HG03039 (cell line): ENCODE measurements around the gene RNMT.
"Not testable (repeated sequence)": the region's sequence is repeated elsewhere in the genome, so short reads cannot be mapped to it uniquely, and the experiment has no call there.

Experiments used
- ATAC-seq: cut with Tn5 transposase; IDR thresholded peaks from one replicate; pipeline ENCODE4 v1.9.1; 2021; ENCODE audit warnings: mild to moderate bottlenecking, moderate library complexity; ENCODE audit not compliant: unreplicated experiment

RNMT gene

DNA sequence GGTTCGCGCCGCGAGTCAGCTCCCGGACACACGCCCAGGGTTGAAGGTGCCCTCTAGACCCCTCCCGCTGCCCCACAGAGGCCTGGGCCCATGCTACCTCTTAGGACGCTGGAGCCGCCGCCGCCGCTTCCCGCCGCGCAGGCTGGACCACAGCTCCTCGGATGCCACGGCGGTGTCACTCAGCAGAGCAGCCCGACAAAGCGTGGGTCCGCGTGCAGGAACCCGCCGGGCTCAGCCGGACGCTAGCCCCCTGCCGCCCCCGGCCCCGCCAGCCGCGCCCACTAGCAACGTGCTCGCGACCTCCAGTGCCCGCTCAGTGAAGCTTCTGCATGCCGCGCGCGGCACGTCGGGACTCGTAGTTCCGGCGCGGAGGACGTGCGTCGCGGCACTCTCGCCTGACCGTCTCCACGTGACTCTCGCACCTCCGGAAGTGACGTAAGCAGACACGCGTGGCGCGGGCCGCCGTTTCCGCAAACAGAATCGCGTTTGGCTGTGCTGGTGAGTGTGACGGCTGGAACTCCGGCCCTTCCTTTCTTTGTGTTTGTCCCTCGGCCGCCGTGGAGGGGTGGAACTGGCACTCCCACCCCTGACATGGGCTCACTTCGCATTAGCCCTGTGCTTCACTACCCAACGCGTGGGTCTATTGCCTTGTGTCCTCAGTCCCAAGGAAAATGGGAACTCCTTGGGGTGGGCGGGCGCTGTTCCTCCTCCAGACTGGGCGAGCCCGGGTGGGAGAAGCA, at the start of gene RNMT, which contains the start of gene FAM210A:
RNMT (plus strand) TSS at position 442 of the 740 bp plus-strand sequence. CDS start 4,845 bp downstream, outside the sequence.
FAM210A (minus strand) TSS at position 327 of the 740 bp plus-strand sequence. CDS start 44,481 bp downstream, outside the sequence.
- ATAC-seq, result peak; percentile 95

- not testable (repeated sequence) for ATAC-seq
These were observed 49.1 kb upstream of the RNMT start for GRCh38 chr18:13677350-13677749.

DNA sequence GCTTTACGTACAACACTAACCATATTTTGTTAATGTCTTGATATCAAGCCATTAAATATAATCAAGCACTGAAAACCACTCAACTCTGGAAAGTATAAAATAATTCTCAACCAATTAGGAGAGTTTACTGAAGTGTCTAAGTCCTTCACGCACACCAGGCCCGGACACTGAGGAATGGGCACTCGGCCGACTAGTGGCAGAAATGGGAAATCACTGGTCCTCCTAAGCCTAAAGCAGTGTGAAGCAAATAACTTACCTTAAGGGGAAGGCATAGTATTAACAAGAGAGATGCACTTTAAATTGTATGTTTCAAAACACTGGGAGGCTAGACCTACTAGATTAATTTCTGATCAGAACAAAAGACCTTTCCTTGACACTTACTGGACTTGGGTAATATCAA, 45.9 kb upstream of the RNMT start:
- no peak for ATAC-seq

- ATAC-seq, result no peak
These were observed 44.8 kb upstream of the RNMT start for GRCh38 chr18:13681701-13682100.

DNA sequence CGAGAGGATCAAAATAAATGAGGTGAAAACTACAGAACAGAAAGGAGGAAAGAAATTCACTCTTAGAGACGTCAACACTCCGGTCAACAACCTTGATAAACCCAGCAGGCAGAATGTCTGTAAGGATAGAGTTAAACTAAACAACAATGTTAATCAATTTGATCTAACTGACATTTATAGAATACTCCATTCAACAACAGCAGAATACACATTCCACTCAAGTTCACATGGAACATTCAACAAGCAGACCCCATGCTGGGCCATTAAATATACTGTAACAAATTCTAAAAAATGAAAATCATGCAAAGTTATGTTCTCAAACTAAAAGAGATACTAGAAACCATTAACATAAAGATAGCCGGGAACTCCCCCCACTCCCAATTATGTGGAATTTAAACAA, 41.9 kb upstream of the RNMT start:
- no peak for ATAC-seq

GRCh38 chr18:13688191-13689136, 38.0 kb upstream of the RNMT start:
- ATAC-seq, result no peak

- ATAC-seq, result not testable (repeated sequence)
These were observed 36.4 kb upstream of the RNMT start for GRCh38 chr18:13690060-13690459.

DNA sequence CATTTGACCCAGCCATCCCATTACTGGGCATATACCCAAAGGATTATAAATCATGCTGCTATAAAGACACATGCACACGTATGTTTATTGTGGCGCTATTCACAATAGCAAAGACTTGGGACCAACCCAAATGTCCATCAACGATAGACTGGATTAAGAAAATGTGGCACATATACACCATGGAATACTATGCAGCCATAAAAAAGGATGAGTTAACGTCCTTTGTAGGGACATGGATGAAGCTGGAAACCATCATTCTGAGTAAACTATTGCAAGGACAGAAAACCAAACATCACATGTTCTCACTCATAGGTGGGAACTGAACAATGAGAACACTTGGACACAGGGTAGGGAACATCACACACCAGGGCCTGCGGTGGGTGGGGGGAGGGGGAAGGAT, 31.1 kb upstream of the RNMT start:
- not testable (repeated sequence) for ATAC-seq

DNA sequence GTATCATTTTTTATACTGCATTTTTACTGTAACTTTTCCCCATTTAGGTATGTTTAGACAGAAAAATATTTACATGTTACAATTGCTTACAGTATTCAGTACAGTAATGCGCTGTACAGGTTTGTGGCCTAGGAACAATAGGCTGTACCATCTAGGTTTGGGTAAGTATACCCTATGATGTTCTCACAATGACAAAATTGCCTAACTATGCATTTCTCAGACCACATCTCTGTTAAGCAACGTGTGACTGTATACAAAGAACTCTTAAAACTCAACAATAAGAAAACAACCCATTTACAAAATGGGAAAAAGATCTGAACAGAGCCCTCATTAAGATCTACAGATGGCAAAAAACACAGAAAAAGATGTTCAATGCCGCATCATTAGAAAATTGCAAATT, 29.5 kb upstream of the RNMT start:
- no peak for ATAC-seq

DNA sequence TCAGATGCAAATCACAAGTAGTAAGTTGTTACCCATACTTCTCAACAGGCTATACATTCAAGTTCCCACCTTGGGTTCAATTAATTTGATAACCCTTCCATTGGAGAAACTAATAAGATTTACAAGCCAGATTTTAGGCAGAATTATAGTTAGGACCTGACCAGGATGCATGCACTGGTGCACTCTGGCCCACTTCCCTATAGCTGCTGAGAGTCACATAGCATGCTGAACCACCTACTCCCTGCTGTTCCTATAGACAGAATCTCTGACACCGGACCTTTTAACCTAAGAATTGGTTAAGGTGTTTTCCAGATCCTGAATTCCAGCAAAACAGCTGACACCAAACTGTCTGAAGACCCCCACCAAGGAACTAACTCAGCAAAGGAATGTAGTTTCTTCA, 26.3 kb upstream of the RNMT start:
- ATAC-seq, result no peak

DNA sequence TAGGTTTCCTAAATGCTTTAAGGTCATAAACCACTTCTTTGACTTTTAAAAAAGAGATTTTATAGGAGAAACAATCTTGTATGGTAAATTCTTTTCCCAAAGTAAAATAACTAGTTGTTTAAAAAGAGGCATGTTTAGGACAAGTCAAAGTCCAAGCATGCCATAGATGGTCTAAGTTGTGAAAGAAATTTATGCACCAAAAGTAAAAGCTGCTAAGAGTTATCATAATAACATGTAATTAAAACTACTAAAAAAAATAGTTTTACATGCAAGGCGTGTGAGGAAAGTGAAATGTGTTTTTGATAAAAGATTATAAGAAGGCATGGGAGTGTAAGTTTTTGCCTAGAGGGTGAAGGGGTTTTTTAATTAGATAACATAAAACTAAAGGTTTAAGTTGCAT, 22.6 kb upstream of the RNMT start:
- no peak for ATAC-seq

DNA sequence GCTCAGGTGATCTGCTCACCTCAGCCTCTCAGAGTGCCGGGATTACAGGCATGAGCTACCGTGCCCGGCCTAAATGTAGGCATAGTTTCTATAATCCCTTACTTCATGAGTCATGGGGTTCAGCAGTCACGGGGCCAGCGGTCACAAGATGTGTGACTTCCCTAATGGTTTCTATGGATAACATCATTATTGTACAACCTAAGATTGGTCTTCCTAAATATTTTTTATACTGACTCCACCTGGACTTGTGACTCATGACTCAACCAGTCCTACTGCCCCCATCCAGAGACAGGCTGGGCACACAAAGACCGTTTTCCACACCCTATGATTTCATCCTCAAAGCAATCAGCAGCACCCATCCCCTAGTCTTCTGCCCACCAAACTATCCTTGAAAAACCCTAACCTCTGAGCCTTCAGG, 16.1 kb upstream of the RNMT start:
- ATAC-seq, result no peak

DNA sequence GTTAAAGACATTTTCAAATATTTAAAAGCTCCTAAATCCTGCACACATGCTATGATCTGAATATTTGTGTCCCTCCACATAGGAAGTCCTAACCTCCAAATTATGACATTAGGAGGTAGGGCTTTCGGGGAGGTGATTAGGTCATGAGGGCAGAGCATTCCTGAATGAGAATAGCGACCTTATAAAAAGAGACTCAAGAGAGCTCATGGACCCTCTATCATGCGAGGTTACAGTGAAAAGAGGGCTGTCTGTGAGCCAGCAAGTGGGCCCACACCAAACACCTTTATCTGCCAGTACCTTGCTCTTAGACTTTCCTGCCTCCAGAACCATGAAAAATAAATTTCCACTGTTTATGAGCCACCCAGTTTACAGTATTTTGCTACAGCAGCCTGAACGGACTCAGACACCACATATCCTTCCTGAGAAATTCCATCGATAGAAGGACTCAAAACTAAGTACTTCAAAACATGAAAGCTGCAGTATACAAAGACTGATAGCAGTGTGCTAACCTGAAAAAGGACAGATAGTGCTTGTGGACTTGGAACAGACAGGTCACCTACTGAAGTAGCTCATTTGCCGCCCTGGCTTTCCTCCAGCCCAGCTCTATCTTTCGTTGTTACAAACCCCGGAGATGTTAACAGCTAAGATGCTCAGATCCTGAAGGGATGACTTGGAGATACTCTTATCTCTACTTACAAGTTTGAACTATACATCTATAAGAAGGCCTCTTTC, 13.9 kb upstream of the RNMT start:
- no peak for ATAC-seq

DNA sequence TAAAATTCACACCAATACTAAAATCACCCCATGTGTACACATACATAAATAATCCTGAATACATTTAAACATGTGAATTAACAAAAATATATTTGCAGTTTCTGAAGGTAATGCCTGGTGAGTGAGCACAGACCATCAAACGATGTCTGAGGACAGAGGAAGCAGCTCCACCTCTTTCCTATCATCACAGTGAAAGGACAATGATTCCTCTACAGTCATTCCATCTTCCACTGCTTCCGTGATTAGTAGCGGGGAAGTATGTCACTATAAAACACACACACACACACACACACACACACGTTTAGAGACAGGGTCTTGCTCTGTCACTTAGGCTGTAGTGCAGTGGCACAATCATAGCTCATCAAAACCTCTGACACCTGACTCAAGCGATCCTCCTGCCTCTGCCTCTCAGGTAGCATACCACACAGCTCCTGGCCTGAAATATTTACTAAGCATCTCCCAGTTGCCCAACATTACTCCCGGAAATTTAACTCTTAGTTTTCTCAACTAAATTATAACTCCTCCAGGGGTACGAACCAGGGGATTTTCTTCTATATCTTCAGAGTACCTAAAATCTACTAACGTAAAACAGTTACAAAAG, 12.9 kb upstream of the RNMT start:
- ATAC-seq, result no peak

- no peak for ATAC-seq
These were observed 11.1 kb upstream of the RNMT start for GRCh38 chr18:13715330-13715729.

- no peak for ATAC-seq
These were observed 9.6 kb upstream of the RNMT start for GRCh38 chr18:13716916-13717315.

GRCh38 chr18:13720123-13720522, 6.3 kb upstream of the RNMT start:
- no peak for ATAC-seq

DNA sequence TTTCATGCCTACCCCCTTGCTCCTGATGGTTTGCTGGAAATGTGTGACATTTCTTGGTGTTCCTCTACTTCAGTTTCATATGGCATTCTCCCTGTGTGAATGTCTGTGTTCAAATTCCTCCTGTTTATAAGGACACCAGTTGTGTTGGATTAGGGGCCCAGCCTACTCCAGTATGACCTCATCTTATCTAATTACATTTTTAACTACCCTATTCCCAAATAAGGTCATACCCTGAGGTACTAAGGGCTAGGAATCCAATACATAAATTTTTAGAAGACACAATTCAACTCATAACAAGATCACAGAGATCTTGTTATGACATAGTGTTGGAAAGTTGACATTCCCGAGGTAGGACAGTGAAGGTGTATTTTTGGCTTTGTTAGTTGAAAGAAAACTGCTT, 5.6 kb upstream of the RNMT start:
- ATAC-seq, result no peak

DNA sequence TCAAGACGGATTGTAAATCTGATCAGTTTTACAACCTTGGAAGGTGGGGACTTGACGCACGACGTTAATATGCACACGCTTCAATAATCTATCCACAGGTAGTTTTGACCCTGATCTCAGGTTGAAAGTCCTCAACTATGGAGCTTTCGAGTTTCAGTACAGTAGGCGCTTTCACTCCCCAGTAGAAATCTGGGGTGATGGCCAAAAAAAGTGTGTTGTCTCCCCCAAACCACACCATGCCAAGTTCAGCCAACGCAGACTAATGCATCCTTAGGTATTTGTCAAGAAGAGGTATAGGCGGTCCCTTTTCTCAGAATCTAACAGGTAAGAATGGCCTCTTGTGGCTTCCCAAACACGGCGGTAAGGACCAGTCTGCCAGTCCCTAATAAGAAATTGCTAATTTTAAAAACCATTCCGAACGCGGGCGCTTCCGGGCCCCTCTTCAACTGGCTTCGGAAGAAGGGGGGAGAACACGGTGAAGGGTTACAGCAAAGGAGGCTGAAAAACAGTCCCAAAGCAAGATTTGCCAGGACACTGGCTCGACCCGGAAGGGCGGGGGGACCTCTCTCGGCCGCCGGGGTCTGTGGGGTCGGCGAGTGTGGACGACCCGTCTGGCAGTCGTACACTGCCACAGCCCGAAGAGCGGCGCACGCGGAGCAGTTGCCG, 774 bp upstream of the RNMT start:
- ATAC-seq, result peak; percentile 25

GRCh38 chr18:13726972-13727331, 479 bp downstream of the RNMT start:
- peak; percentile 4 for ATAC-seq
